ENCODE data around the gene TRIM14.
"Not testable (repeated sequence)": the region's sequence is repeated elsewhere in the genome, so short reads cannot be mapped to it uniquely, and the experiment has no call there.

DNA sequence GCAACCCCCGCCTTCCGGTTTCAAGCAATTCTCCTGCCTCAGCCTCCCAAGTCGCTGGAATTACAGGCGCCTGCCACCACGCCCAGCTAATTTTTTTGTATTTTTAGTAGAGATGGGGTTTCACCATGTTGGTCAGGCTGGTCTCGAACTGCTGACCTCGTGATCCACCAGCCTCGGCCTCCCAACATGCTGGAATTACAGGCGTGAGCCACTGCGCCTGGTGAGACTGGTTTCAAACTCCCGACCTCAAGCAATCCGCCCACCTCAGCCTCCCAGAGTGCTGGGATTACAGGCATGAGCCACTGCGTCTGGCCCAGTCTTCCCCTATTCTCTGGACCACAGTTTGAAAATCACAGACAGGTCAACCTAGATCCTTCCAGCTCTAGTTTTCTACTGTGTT, 5.1 kb upstream of the TRIM14 start:
- TF ChIP-seq, protein P1, sequence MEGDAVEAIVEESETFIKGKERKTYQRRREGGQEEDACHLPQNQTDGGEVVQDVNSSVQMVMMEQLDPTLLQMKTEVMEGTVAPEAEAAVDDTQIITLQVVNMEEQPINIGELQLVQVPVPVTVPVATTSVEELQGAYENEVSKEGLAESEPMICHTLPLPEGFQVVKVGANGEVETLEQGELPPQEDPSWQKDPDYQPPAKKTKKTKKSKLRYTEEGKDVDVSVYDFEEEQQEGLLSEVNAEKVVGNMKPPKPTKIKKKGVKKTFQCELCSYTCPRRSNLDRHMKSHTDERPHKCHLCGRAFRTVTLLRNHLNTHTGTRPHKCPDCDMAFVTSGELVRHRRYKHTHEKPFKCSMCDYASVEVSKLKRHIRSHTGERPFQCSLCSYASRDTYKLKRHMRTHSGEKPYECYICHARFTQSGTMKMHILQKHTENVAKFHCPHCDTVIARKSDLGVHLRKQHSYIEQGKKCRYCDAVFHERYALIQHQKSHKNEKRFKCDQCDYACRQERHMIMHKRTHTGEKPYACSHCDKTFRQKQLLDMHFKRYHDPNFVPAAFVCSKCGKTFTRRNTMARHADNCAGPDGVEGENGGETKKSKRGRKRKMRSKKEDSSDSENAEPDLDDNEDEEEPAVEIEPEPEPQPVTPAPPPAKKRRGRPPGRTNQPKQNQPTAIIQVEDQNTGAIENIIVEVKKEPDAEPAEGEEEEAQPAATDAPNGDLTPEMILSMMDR (conservative IDR thresholded peaks at IDR 0.05): not testable (repeated sequence)
- TF ChIP-seq EZH2 (IDR thresholded peaks at IDR 0.05; ENCODE audit: low read depth): not testable (repeated sequence)
